Right atrium auricular region (tissue), 2 donors: ENCODE measurements around the gene TMEM235. TPM values are rescaled to one million over a fixed set of nuclear protein-coding genes. Genes with fewer than 3 reads are reported as not detected.

Experiments used
- DNase-seq: peaks from one replicate; pipeline ENCODE4 v3.0.0-alpha.2; 2019; ENCODE audit warnings: low spot score
- H3K27ac ChIP-seq, 2 donors: fragments of 200-600 bp; sonication (generic); 1 replicate in 1 of 2; 2 replicates in 1 of 2; pipeline ENCODE4 v1.5.1; 2016 to 2019
- H3K27me3 ChIP-seq, 2 donors: fragments of 200-600 bp; sonication (generic); one replicate each; pipeline versions ENCODE4 v1.5.1 to v1.6.0; 2017 to 2019
- H3K36me3 ChIP-seq: fragments of 200-600 bp; sonication (generic); one replicate; pipeline ENCODE4 v1.5.1; 2016
- H3K4me1 ChIP-seq, 2 donors: fragments of 200-600 bp; sonication (generic); one replicate each; pipeline versions ENCODE4 v1.5.1 to v1.6.0; 2017 to 2019
- H3K4me3 ChIP-seq, 2 donors: fragments of 200-600 bp; sonication (generic); 1 replicate in 1 of 2; 2 replicates in 1 of 2; pipeline ENCODE4 v1.5.1; 2017 to 2019; ENCODE audit warnings: mild to moderate bottlenecking in 1 of 2, moderate library complexity in 1 of 2
- H3K9me3 ChIP-seq, 2 donors: fragments of 200-600 bp; sonication (generic); one replicate each; pipeline ENCODE4 v1.5.1; 2019
- CTCF ChIP-seq, 2 donors: fragments of 200-600 bp; sonication (generic); IDR thresholded peaks; one replicate each; pipeline ENCODE4 v1.5.1; 2019; ENCODE audit warnings: antibody characterized with exemption in 2 of 2
- total RNA-seq, 2 donors: library from RNA; depleted of rRNA; stranded (reverse); fragments of >200 nt; gene quantifications; one replicate each; pipeline ENCODE4 v1.1.0, GENCODE V29; 2016

Gene TMEM235
- total RNA-seq, 2 donors from 2014 or later = not detected

- no peaks in the 10 kb centered on the region for H3K36me3 ChIP-seq
- H3K4me3 ChIP-seq = no peak overlapping the region
- H3K9me3 ChIP-seq = no peaks in the 10 kb centered on the region
- H3K27me3 ChIP-seq = peaks cover 0 to 9% of the 10 kb centered on the region in 2 donors
- peaks cover 0 to 1% of the 10 kb centered on the region in 2 donors for H3K4me1 ChIP-seq
- TF ChIP-seq CTCF (IDR thresholded peaks at IDR 0.05) = no peak
- H3K27ac ChIP-seq = no peak overlapping the region
- no peak for DNase-seq
Observed at GRCh38 chr17:78236362-78237127, 5.1 kb downstream of the TMEM235 start.

GRCh38 chr17:78237401-78238012, 6.1 kb downstream of the TMEM235 start:
- H3K4me3 ChIP-seq = no peak overlapping the region
- no peaks in the 10 kb centered on the region for H3K9me3 ChIP-seq
- TF ChIP-seq CTCF (IDR thresholded peaks at IDR 0.05) = no peak
- no peaks in the 10 kb centered on the region for H3K4me1 ChIP-seq
- H3K27me3 ChIP-seq = peaks cover 0 to 1% of the 10 kb centered on the region in 2 donors
- no peak overlapping the region for H3K27ac ChIP-seq
- no peaks in the 10 kb centered on the region for H3K36me3 ChIP-seq
- DNase-seq = no peak

- Histone ChIP-seq H3K4me3 (no peak overlapping the region), H3K4me1 (no peaks in the 10 kb centered on the region), H3K36me3 (no peaks in the 10 kb centered on the region), H3K9me3 (no peaks in the 10 kb centered on the region), H3K27me3 (no peaks in the 10 kb centered on the region), H3K27ac (no peak overlapping the region)
- DNase-seq = no peak
- no peak for TF ChIP-seq CTCF (IDR thresholded peaks at IDR 0.05)
Observed at GRCh38 chr17:78238823-78239488, 7.5 kb downstream of the TMEM235 start.

- no peak for DNase-seq
- Histone ChIP-seq H3K27ac (no peak overlapping the region), H3K9me3 (no peaks in the 10 kb centered on the region), H3K27me3 (no peaks in the 10 kb centered on the region), H3K4me3 (no peak overlapping the region), H3K36me3 (no peaks in the 10 kb centered on the region), H3K4me1 (no peaks in the 10 kb centered on the region)
- no peak for TF ChIP-seq CTCF (IDR thresholded peaks at IDR 0.05)
Observed at GRCh38 chr17:78239489-78239931, 8.1 kb downstream of the TMEM235 start.

GRCh38 chr17:78240012-78240655, 8.7 kb downstream of the TMEM235 start:
- DNase-seq = no peak
- Histone ChIP-seq H3K4me3 (no peak overlapping the region), H3K27ac (no peak overlapping the region), H3K9me3 (no peaks in the 10 kb centered on the region), H3K27me3 (no peaks in the 10 kb centered on the region), H3K36me3 (no peaks in the 10 kb centered on the region), H3K4me1 (no peaks in the 10 kb centered on the region)
- no peak for TF ChIP-seq CTCF (IDR thresholded peaks at IDR 0.05)
